Liver (tissue), 9 donors: ENCODE data around the gene GREB1. TPM values are rescaled to one million over a fixed set of nuclear protein-coding genes. Genes with fewer than 3 reads are reported as not detected.

ENCODE experiments used
- DNase-seq: peaks from one replicate; pipeline ENCODE4 v3.0.0-alpha.2; 2017; ENCODE audit warnings: low spot score
- H3K27ac ChIP-seq, 2 donors: one replicate each; pipeline ENCODE4 v1.7.0; 2013; ENCODE audit warnings: inconsistent platforms in 2 of 2, low read length in 2 of 2, control low read depth in 1 of 2, low read depth in 1 of 2, mild to moderate bottlenecking in 1 of 2
- H3K27me3 ChIP-seq, 4 donors: one replicate each; pipeline versions ENCODE4 v1.6.1 to v1.7.0; 2013; ENCODE audit warnings: low read length in 3 of 4, inconsistent platforms in 1 of 4, mild to moderate bottlenecking in 1 of 4, moderate library complexity in 1 of 4; ENCODE audit not compliant: control insufficient read depth in 4 of 4, insufficient read depth in 4 of 4
- H3K36me3 ChIP-seq, 4 donors: one replicate each; pipeline versions ENCODE4 v1.6.1 to v1.7.0; 2013; ENCODE audit warnings: low read length in 3 of 4, mild to moderate bottlenecking in 3 of 4, low read depth in 1 of 4, moderate library complexity in 1 of 4; ENCODE audit not compliant: control insufficient read depth in 4 of 4, insufficient read depth in 3 of 4
- H3K4me1 ChIP-seq, 4 donors: one replicate each; pipeline versions ENCODE4 v1.6.1 to v1.7.0; 2013; ENCODE audit warnings: low read length in 3 of 4, mild to moderate bottlenecking in 3 of 4, moderate library complexity in 1 of 4; ENCODE audit not compliant: control insufficient read depth in 4 of 4, insufficient read depth in 4 of 4
- H3K4me3 ChIP-seq, 3 donors: one replicate each; pipeline versions ENCODE4 v1.6.1 to v1.7.0; 2013; ENCODE audit warnings: low read length in 3 of 3, control low read depth in 1 of 3, low read depth in 1 of 3, mild to moderate bottlenecking in 1 of 3
- H3K9ac ChIP-seq, 2 donors: one replicate each; pipeline ENCODE4 v1.7.0; 2013; ENCODE audit warnings: low read length in 2 of 2, mild to moderate bottlenecking in 2 of 2, moderate library complexity in 2 of 2, control low read depth in 1 of 2, low read depth in 1 of 2
- H3K9me3 ChIP-seq, 4 donors: one replicate each; pipeline versions ENCODE4 v1.6.1 to v1.7.0; 2013; ENCODE audit warnings: low read length in 3 of 4; ENCODE audit not compliant: control insufficient read depth in 4 of 4
- ATF3 ChIP-seq: IDR thresholded peaks from 2 replicates; pipeline ENCODE4 v1.6.1; 2016; ENCODE audit warnings: antibody characterized with exemption
- CTCF ChIP-seq: fragments of 150-350 bp; IDR thresholded peaks from 2 replicates; pipeline ENCODE4 v1.5.1; 2017; ENCODE audit warnings: improper control_type of control experiment, low read depth, low read length; ENCODE audit not compliant: missing input control
- EGR1 ChIP-seq, 2 donors: IDR thresholded peaks; 2 replicates each; pipeline ENCODE4 v1.6.1; 2016 to 2018; ENCODE audit warnings: antibody characterized with exemption in 2 of 2, low read depth in 2 of 2
- FOXA1 ChIP-seq: IDR thresholded peaks from 2 replicates; pipeline ENCODE4 v1.6.1; 2016; ENCODE audit warnings: antibody characterized with exemption
- GABPA ChIP-seq, 2 donors: IDR thresholded peaks in 1 of 2; conservative IDR thresholded peaks in 1 of 2; 2 replicates each; pipeline ENCODE4 v1.6.1; 2016; ENCODE audit warnings: antibody characterized with exemption in 2 of 2, mild to moderate bottlenecking in 1 of 2, moderate library complexity in 1 of 2
- HNF4G ChIP-seq: IDR thresholded peaks from 2 replicates; pipeline ENCODE4 v1.6.1; 2016; ENCODE audit warnings: antibody characterized with exemption
- NR2F2 ChIP-seq: IDR thresholded peaks from 2 replicates; pipeline ENCODE4 v1.6.1; 2016; ENCODE audit warnings: antibody characterized with exemption
- RAD21 ChIP-seq, 2 donors: IDR thresholded peaks; 2 replicates each; pipeline ENCODE4 v1.6.1; 2016; ENCODE audit warnings: antibody characterized with exemption in 2 of 2, mild to moderate bottlenecking in 2 of 2
- REST ChIP-seq: IDR thresholded peaks from 2 replicates; pipeline ENCODE4 v1.6.1; 2016; ENCODE audit warnings: antibody characterized with exemption, mild to moderate bottlenecking
- SP1 ChIP-seq: IDR thresholded peaks from 2 replicates; pipeline ENCODE4 v1.6.1; 2018; ENCODE audit warnings: antibody characterized with exemption, mild to moderate bottlenecking
- TAF1 ChIP-seq: conservative IDR thresholded peaks from 2 replicates; pipeline ENCODE4 v1.6.1; 2016; ENCODE audit warnings: antibody characterized with exemption, mild to moderate bottlenecking
- YY1 ChIP-seq: IDR thresholded peaks from 2 replicates; pipeline ENCODE4 v1.6.1; 2016; ENCODE audit warnings: antibody characterized with exemption, mild to moderate bottlenecking
- WGBS: extraction: QIAGEN DNeasy Blood & Tissue Kit; methylation state at CpG from one replicate; pipeline ENCODE4 v1.1.7; 2013; 5-methylcytosine and 5-hydroxymethylcytosine counted together
- polyA plus RNA-seq, 2 donors: library from polyadenylated mRNA; stranded (reverse) in 1 of 2; unstranded in 1 of 2; fragments of 200-250 nt in 1 of 2; fragments of >200 nt in 1 of 2; fragmentation: Nextera tagmentation in 1 of 2; extraction: Ambion mirVana in 1 of 2; gene quantifications; one replicate each; pipeline versions ENCODE4 v1.2.1 to v1.2.3, GENCODE V29; 2013 to 2015
- total RNA-seq, 2 donors: library from RNA; depleted of rRNA; stranded (reverse); fragments of >200 nt; gene quantifications; one replicate each; pipeline ENCODE4 v1.2.3, GENCODE V29; 2014
- donor health status: healthy.
- donor health status: healthy.
- donor health status: healthy.
- donor health status: healthy.
- donor health status: healthy.

Gene GREB1
- total and polyA plus RNA-seq, 4 donors: 1.0 to 6.3 (median 3.6) TPM

- 88% methylated on average over 2 of the region's 2 CpGs for WGBS
- peaks cover 0 to 4% (median 1%) of the 10 kb centered on the region in 4 donors for H3K9me3 ChIP-seq
- H3K9ac ChIP-seq: no peak overlapping the region
- H3K36me3 ChIP-seq: no peaks in the 10 kb centered on the region
- H3K4me3 ChIP-seq: no peak overlapping the region
- no peak overlapping the region for H3K27ac ChIP-seq
- peaks cover 5 to 28% (median 24%) of the 10 kb centered on the region in 4 donors for H3K4me1 ChIP-seq
- no peak for TF ChIP-seq YY1
- no peak for TF ChIP-seq CTCF
- no peak for DNase-seq
- no peaks in the 10 kb centered on the region for H3K27me3 ChIP-seq
Measured at GRCh38 chr2:11507517-11507916, 26.3 kb upstream of the GREB1 start.

GRCh38 chr2:11508279-11508678, 25.6 kb upstream of the GREB1 start:
- Histone ChIP-seq H3K36me3 (no peaks in the 10 kb centered on the region), H3K4me3 (no peak overlapping the region), H3K27ac (no peak overlapping the region), H3K9me3 (peaks cover 0 to 4% (median 1%) of the 10 kb centered on the region in 4 donors), H3K4me1 (peaks cover 5 to 28% (median 24%) of the 10 kb centered on the region in 4 donors), H3K9ac (no peak overlapping the region), H3K27me3 (no peaks in the 10 kb centered on the region)
- DNase-seq: no peak
- TF ChIP-seq EGR1 (IDR thresholded peaks at IDR 0.05; ENCODE audit: low read depth in 2 of 2) (no peak), REST (no peak), GABPA (IDR thresholded peaks at IDR 0.05 in 1 of 2, conservative IDR thresholded peaks at IDR 0.05 in 1 of 2) (no peak), ATF3 (no peak)
- 48% methylated on average over 8 of the region's 8 CpGs for WGBS

- H3K27ac ChIP-seq: no peak overlapping the region
- no peak for DNase-seq
- no peak overlapping the region for H3K4me3 ChIP-seq
- no peaks in the 10 kb centered on the region for H3K36me3 ChIP-seq
- H3K4me1 ChIP-seq: peaks cover 5 to 28% (median 26%) of the 10 kb centered on the region in 4 donors
- no peak overlapping the region for H3K9ac ChIP-seq
- WGBS: 80% methylated on average over 3 of the region's 3 CpGs
- TF ChIP-seq RAD21 (IDR thresholded peaks at IDR 0.05): no peak
- TF ChIP-seq TAF1: no peak
- TF ChIP-seq NR2F2: no peak
- TF ChIP-seq FOXA1: no peak
- TF ChIP-seq EGR1 (IDR thresholded peaks at IDR 0.05; ENCODE audit: low read depth in 2 of 2): no peak
- no peak for TF ChIP-seq SP1
- no peak for TF ChIP-seq CTCF
- no peak for TF ChIP-seq REST
- TF ChIP-seq HNF4G: no peak
- TF ChIP-seq ATF3: no peak
- no peaks in the 10 kb centered on the region for H3K27me3 ChIP-seq
- no peaks in the 10 kb centered on the region for H3K9me3 ChIP-seq
Measured at GRCh38 chr2:11509657-11510360, 24.0 kb upstream of the GREB1 start.
